ENCODE data around the gene MKKS. TPM values are rescaled to one million over a fixed set of nuclear protein-coding genes. Genes with fewer than 3 reads are reported as not detected.
"Not testable (repeated sequence)": the region's sequence is repeated elsewhere in the genome, so short reads cannot be mapped to it uniquely, and the experiment has no call there.

Gene MKKS
- total and polyA plus RNA-seq, 10 donors, result 10.4 to 18.8 (median 14.0) TPM

DNA sequence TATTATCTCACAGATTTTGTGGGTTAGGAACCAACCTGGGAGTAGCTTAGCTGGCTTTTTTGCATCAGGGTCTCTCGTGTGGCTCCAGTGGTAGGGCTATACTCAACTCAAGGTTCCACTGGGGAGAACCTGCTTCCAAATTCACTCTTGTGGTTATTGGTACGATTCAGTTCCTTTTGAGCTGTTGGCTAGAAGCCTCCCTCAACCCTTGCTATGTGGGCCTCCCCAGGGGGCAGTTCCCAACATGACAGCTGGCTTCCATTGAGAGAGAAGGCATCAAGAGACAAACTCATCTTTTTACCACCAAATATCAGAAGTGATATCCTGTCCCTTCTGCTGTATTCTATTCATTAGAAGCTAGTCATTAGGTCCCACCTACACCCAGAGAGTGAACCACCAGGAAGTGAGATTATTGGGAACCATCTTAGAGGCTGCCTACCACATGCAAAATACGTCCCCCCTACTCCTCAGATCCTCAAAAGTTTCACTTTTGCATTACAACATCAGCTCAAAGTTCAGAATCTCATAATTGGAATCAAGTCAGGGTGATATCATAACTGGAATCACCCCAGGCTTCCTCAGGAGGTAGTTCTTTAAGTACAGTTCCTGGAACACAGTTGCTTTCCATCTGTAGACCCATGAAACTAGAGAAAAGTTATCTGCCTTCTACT lies 30.9 kb downstream of the MKKS start:
- Histone ChIP-seq H3K9me3 (no peaks in the 10 kb centered on the region), H3K36me3 (peaks cover 0 to 40% (median 11%) of the 10 kb centered on the region in 6 donors), H3K27me3 (replicated peaks in 1 of 7) (no peaks in the 10 kb centered on the region), H3K4me1 (no peaks in the 10 kb centered on the region), H3K4me3 (no peak overlapping the region), H3K27ac (no peak overlapping the region)
- 78 to 89% (median 81%) methylated on average over 3 of the region's 3 CpGs for WGBS, 5 donors
- intact Hi-C loops (cut with DNase I; ENCODE audit: low total_unique reads), result no loop called here
- TF ChIP-seq, protein P1, sequence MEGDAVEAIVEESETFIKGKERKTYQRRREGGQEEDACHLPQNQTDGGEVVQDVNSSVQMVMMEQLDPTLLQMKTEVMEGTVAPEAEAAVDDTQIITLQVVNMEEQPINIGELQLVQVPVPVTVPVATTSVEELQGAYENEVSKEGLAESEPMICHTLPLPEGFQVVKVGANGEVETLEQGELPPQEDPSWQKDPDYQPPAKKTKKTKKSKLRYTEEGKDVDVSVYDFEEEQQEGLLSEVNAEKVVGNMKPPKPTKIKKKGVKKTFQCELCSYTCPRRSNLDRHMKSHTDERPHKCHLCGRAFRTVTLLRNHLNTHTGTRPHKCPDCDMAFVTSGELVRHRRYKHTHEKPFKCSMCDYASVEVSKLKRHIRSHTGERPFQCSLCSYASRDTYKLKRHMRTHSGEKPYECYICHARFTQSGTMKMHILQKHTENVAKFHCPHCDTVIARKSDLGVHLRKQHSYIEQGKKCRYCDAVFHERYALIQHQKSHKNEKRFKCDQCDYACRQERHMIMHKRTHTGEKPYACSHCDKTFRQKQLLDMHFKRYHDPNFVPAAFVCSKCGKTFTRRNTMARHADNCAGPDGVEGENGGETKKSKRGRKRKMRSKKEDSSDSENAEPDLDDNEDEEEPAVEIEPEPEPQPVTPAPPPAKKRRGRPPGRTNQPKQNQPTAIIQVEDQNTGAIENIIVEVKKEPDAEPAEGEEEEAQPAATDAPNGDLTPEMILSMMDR (IDR thresholded peaks at IDR 0.05 in 8 of 11, conservative IDR thresholded peaks at IDR 0.05 in 3 of 11), result no peak
- TF ChIP-seq POLR2AphosphoS5 (IDR thresholded peaks at IDR 0.05), result no peak
- TF ChIP-seq POLR2A (IDR thresholded peaks at IDR 0.05), result no peak
- no peak for DNase-seq

DNA sequence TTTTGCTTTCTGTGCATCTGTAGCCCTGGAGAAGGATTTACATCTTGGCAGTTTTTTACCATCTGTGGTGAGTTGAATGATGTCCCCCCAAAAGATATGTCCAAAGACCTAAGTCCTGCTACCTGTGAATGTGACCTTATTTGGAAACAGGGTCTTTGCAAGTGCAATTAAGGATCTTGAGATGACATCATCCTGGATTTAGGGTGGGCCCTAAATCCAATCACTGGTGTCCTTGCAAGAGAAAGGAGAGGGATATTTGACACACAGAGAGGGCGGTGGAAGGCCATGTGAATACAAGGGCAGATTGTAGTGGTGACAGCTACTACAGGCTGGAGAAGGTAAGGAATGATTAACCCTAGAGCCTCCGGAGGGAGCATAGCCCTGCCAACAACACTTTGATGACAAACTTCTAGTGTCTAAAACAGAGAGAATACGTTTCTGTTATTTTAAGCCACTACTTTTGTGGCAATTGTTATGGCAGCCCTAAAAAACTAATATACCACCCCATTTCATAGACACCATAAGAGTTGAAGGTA lies 35.1 kb downstream of the MKKS start:
- H3K4me3 ChIP-seq, result no peak overlapping the region
- 72 to 89% (median 80%) methylated on average over 3 of the region's 3 CpGs for WGBS, 5 donors
- no peaks in the 10 kb centered on the region for H3K4me1 ChIP-seq
- H3K27me3 ChIP-seq (replicated peaks in 1 of 7), result no peaks in the 10 kb centered on the region
- peaks cover 0 to 2% (median 0%) of the 10 kb centered on the region in 8 donors for H3K9me3 ChIP-seq
- no peak overlapping the region for H3K27ac ChIP-seq
- no peaks in the 10 kb centered on the region for H3K36me3 ChIP-seq
- DNase-seq, result no peak
- no peak for TF ChIP-seq POLR2A (IDR thresholded peaks at IDR 0.05)
- TF ChIP-seq POLR2AphosphoS5 (IDR thresholded peaks at IDR 0.05), result no peak
- TF ChIP-seq, protein P1 (IDR thresholded peaks at IDR 0.05 in 8 of 11, conservative IDR thresholded peaks at IDR 0.05 in 3 of 11), result no peak
- intact Hi-C loops (cut with DNase I; ENCODE audit: low total_unique reads), result no loop called here

DNA sequence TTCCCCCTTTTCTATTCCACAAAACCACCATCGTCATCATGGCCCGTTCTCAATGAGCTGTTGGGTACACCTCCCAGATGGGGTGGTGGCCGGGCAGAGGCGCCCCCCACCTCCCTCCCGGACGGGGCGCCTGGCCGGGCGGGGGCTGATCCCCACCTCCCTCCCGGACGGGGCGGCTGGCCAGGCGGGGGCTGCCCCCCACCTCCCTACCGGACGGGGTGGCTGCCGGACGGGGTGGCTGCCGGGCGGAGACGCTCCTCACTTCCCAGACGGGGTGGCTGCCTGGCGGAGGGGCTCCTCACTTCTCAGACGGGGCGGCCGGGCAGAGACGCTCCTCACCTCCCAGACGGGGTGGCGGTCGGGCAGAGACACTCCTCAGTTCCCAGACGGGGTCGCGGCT lies 39.3 kb downstream of the MKKS start:
- DNase-seq; H3K4me3 ChIP-seq; H3K4me1 ChIP-seq; H3K27me3 ChIP-seq (replicated peaks in 1 of 7); H3K27ac ChIP-seq; intact Hi-C loops (cut with DNase I; ENCODE audit: low total_unique reads); H3K36me3 ChIP-seq; H3K9me3 ChIP-seq: not testable (repeated sequence)
- 90 to 99% (median 96%) methylated on average over 4 to 32 of the region's 32 CpGs for WGBS, 5 donors

DNA sequence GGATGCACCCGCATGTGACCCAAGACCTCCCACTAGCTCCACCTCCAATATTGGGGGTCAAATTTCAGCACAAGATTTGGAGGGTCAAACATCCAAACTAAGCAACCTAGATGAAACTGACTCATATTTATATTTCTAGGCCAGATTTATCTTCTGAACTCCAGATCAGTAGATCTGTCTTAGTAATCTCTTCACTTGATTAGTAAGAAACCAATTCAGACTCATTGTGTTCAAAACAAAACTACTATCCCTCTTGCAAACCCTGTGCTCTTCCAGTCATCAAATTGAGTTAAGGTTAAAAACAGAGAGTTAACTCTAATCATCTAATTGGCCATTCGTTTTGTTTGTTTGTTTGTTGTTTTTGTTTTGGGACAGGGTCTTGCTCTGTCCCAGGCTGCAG lies 43.3 kb downstream of the MKKS start:
- Histone ChIP-seq H3K4me1 (no peaks in the 10 kb centered on the region), H3K27me3 (replicated peaks in 1 of 7) (no peaks in the 10 kb centered on the region), H3K27ac (no peak overlapping the region), H3K36me3 (no peaks in the 10 kb centered on the region), H3K4me3 (no peak overlapping the region), H3K9me3 (peaks cover 0 to 2% (median 0%) of the 10 kb centered on the region in 8 donors)
- intact Hi-C loops (cut with DNase I; ENCODE audit: low total_unique reads), result no loop called here
- WGBS, 5 donors, result 81 to 90% (median 87%) methylated on average over 2 of the region's 2 CpGs
- no peak for DNase-seq
- TF ChIP-seq POLR2A (IDR thresholded peaks at IDR 0.05) (no peak), POLR2AphosphoS5 (IDR thresholded peaks at IDR 0.05) (no peak)
- TF ChIP-seq, protein P1 (IDR thresholded peaks at IDR 0.05 in 8 of 11, conservative IDR thresholded peaks at IDR 0.05 in 3 of 11), result no peak
